Lower leg skin (tissue), 4 donors: ENCODE results near the gene PPP1R12B. TPM values are rescaled to one million over a fixed set of nuclear protein-coding genes. Genes with fewer than 3 reads are reported as not detected.
"Not testable (repeated sequence)": the region's sequence is repeated elsewhere in the genome, so short reads cannot be mapped to it uniquely, and the experiment has no call there.

ENCODE experiments used
- DNase-seq, 2 donors: peaks; one replicate each; pipeline ENCODE4 v3.0.0-alpha.2; 2019; ENCODE audit warnings: low spot score in 2 of 2
- H3K4me3 ChIP-seq: fragments of 200-600 bp; sonication (generic); 2 replicates; pipeline ENCODE4 v1.5.1; 2017; ENCODE audit warnings: mild to moderate bottlenecking, low read depth; ENCODE audit not compliant: poor library complexity, severe bottlenecking
- POLR2A ChIP-seq, 2 donors: fragments of 450-650 bp; IDR thresholded peaks; one replicate each; pipeline ENCODE4 v1.6.1; 2016 to 2017; ENCODE audit warnings: antibody characterized with exemption in 2 of 2, mild to moderate bottlenecking in 1 of 2, moderate library complexity in 1 of 2
- WGBS, 2 donors: methylation state at CpG; one replicate each; pipeline ENCODE4 v1.1.5; 2018; 5-methylcytosine and 5-hydroxymethylcytosine counted together
- intact Hi-C: fragments of 100-400 bp; cut with DNase I; formaldehyde crosslinking; loops from one replicate; pipeline ENCODE4 v1.15.0; 2023; ENCODE audit warnings: low total_unique reads
- total RNA-seq, 4 donors: library from RNA; depleted of rRNA; stranded (reverse); fragments of >200 nt; gene quantifications; one replicate each; pipeline ENCODE4 v1.1.0, GENCODE V29; 2016
- TF ChIP-seq, protein P1 (sequence below), 3 donors: fragments of 450-650 bp; IDR thresholded peaks; one replicate each; pipeline ENCODE4 v1.5.1; 2016; ENCODE audit warnings: antibody characterized with exemption in 3 of 3, mild to moderate bottlenecking in 3 of 3, moderate library complexity in 2 of 3

PPP1R12B gene
- total RNA-seq, 4 donors from 2014 or later = 14.6 to 50.8 (median 30.6) TPM

DNA sequence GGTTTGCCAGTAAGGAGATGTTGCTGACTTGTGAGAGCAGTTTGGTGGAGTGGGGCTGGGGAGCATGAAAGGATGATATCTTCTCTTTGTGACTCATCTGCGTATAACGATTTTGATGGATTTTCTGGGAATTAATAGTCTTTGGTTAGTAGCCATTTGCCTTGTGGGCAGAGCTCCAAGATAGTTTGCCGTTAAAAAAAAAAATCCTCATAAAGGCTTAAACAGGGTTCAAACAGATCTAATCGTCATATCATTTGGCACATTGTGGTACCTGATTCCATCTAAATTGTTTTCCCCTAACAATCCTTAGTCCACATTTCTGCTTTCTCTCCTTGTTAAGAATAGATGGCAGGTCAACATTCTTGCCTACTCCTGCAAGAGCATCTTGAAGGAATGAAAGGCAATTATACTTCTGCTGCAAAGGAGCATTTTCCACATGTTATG lies 168.0 kb downstream of the PPP1R12B start:
- 45 to 51% methylated on average over 4 of the region's 4 CpGs for WGBS, 2 donors
- no peak overlapping the region for H3K4me3 ChIP-seq
- no peak for DNase-seq
- intact Hi-C loops = no loop called here
- no peak for TF ChIP-seq POLR2A (IDR thresholded peaks at IDR 0.05)
- TF ChIP-seq, protein P1, sequence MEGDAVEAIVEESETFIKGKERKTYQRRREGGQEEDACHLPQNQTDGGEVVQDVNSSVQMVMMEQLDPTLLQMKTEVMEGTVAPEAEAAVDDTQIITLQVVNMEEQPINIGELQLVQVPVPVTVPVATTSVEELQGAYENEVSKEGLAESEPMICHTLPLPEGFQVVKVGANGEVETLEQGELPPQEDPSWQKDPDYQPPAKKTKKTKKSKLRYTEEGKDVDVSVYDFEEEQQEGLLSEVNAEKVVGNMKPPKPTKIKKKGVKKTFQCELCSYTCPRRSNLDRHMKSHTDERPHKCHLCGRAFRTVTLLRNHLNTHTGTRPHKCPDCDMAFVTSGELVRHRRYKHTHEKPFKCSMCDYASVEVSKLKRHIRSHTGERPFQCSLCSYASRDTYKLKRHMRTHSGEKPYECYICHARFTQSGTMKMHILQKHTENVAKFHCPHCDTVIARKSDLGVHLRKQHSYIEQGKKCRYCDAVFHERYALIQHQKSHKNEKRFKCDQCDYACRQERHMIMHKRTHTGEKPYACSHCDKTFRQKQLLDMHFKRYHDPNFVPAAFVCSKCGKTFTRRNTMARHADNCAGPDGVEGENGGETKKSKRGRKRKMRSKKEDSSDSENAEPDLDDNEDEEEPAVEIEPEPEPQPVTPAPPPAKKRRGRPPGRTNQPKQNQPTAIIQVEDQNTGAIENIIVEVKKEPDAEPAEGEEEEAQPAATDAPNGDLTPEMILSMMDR (IDR thresholded peaks at IDR 0.05) = no peak

DNA sequence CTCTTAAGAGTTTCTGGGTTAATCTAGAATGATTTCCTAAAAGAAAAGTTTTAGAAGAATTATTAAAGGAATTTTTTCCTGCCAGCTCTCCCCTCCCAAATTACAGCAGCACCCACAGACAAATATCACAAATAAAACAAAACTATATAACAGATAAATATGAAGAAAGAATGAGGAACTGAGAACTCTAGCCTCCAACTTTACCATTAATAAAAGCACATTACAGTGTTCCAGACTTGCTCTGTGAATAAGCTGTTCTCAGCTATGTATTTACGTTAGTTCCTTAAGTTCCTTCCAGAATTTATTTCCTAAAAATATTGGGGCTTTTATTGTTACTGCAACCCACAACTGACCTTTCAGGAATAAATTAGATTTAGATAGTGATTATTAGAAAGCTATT lies 168.6 kb downstream of the PPP1R12B start:
- WGBS, 2 donors = 89 to 96% methylated on average over 1 of the region's 1 CpG
- intact Hi-C loops, H3K4me3 ChIP-seq, DNase-seq: not testable (repeated sequence)

DNA sequence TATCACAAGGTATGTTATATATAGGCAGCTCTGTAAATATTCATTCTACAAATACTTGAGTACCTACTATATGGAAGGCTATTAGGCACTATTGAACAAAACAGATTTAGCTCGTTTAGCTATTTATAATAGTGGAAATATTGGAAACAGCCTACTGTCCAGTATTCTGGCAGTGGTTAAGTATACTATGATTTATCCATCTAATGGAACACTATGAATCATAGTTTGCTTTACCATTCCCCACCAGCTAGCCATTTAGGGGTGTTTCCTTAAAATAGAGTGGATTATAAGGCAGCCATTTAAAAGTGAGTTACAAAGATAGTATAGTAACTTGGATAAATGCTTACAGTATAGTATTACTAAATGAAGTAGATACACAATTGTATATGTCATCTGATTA lies 169.7 kb downstream of the PPP1R12B start:
- H3K4me3 ChIP-seq, intact Hi-C loops, DNase-seq: not testable (repeated sequence)
- 73 to 81% methylated on average over 1 of the region's 1 CpG for WGBS, 2 donors

DNA sequence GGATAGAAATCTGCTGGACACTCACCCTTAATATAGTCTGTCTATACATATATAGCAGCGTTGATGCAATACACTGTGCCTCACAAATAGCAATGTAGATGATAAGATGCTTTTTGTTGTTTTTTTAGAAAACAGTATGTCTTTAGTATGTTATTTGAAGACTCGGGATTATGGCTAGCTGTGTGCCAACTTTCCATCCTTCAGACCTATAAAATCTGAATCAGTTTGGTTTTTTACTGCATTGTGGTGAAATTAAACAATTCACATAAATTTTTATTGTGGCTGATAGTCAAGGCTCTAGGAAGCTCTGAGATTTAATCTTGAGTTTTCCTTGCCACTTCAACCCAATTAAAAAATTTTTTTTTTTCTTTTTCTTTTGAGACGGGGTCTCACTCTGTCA lies 170.4 kb downstream of the PPP1R12B start:
- intact Hi-C loops, DNase-seq, H3K4me3 ChIP-seq: not testable (repeated sequence)
- WGBS, 2 donors = 85 to 88% methylated on average over 3 of the region's 3 CpGs

DNA sequence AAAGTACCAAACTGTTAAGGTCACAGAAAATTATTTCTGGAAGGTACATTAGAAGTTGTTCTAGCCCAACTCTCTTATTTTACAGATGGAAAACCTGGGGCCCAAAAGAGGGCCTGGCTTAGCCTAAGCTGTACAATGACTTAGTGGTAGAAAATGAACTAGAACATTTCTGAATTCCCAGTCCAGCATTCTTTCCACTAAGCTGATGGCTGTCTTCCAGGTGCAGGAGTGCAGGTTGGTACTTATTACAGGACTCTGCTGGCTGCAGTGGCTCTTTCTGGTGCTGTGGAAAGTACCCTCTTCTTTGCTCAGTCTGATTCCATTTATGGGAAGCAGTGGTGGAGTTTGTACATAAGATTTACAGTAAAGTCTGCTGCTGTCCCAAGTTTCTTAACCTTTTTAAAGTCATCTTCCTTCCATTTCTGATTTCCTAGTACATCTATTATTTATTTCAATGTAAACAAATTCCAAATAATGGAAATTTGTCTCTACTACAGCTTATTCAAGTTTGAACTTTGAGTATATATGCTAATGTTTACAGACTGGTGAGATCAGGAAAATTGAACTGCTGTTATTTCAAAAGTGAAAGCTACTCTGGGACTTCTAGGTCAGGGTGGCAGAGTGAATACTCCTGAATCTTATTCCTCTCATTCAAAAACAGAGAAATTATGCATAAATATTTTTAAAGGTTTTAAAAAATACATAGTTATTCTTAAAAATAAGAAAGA lies 171.8 kb downstream of the PPP1R12B start:
- DNase-seq, intact Hi-C loops, H3K4me3 ChIP-seq: not testable (repeated sequence)

DNA sequence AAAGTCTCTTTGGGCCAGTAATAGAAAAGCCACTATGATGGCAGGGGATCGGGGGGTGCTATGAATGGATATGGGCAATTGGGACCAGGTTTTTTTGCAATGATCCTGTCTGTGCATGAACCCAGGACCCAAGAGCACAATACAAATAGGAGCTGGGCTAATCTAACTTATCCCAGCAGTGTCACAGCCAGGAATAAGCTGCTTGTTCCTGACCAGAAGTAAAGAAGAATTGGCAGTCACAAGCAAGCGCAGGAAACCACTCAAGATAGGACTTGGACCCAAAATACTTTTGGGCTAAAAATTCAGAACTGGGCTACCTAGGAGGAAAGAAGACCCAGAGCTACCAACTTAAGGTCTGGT lies 172.3 kb downstream of the PPP1R12B start:
- intact Hi-C loops, DNase-seq, H3K4me3 ChIP-seq: not testable (repeated sequence)
- 93% methylated on average over 2 of the region's 2 CpGs for WGBS, 2 donors

DNA sequence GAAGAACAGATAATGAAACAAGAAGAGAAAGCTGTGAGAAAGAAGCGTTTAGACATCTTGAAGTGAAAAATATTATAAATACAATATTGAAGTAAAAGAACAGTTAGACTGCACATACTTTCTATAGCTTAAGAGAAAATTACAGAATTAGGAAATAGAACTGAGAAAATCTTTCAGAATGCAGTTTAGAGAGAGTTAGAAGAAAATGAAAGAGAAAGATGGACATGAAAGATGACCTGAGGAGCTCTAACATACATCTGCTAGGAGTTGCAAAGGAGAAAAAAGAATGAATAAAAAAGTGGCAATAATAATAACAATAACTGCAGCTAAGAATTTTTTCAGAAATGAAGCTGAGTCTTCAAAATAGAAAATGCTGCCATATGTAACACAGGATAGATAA lies 173.0 kb downstream of the PPP1R12B start:
- H3K4me3 ChIP-seq, intact Hi-C loops, DNase-seq: not testable (repeated sequence)
- WGBS, 2 donors = 97 to 98% methylated on average over 1 of the region's 1 CpG

DNA sequence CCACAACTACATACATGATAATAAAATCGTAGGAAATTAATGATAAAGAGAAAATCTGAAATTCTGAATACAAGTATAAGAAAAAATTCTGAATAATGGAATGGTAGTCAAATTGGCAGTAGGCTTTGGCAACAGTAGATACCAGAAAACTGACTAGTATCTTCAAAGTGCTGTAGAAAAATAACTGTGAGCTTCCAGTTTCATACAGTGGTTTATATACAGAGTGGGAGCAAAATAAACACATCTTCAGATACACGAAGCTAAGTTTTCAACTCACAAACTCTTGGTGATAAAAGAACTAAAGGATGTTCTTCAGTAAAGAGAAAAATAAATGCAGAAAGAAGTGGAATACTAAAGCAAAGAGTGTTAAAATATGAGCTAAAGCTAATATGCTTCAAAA lies 173.4 kb downstream of the PPP1R12B start:
- intact Hi-C loops = no loop called here
- no peak for DNase-seq
- 92 to 95% methylated on average over 2 of the region's 2 CpGs for whole genome bisulfite sequencing, 2 donors
- TF ChIP-seq POLR2A (IDR thresholded peaks at IDR 0.05) = no peak
- TF ChIP-seq, protein P1 (IDR thresholded peaks at IDR 0.05) = no peak
- no peak overlapping the region for H3K4me3 ChIP-seq

DNA sequence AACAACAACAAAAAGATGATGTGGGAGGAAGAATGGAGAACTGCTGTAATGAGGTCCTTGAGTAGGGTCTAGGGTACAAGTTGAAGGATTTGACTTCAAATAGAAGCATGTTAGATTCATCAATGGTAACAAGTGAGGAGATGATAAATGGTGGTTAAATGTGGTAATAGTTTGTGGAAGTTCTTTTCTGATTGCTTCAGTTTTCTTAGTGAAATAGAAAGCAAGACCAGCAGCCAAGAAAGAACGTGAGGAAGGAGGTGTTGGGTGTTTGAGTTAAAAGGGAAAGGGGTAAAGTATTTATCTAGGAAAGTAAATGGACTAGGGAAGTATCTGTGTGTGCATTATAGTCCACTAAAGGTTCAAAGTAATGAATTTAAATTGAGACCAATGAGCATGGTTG lies 177.6 kb downstream of the PPP1R12B start:
- intact Hi-C loops, DNase-seq, H3K4me3 ChIP-seq: not testable (repeated sequence)
- WGBS, 2 donors = 56 to 67% methylated on average over 1 of the region's 1 CpG

DNA sequence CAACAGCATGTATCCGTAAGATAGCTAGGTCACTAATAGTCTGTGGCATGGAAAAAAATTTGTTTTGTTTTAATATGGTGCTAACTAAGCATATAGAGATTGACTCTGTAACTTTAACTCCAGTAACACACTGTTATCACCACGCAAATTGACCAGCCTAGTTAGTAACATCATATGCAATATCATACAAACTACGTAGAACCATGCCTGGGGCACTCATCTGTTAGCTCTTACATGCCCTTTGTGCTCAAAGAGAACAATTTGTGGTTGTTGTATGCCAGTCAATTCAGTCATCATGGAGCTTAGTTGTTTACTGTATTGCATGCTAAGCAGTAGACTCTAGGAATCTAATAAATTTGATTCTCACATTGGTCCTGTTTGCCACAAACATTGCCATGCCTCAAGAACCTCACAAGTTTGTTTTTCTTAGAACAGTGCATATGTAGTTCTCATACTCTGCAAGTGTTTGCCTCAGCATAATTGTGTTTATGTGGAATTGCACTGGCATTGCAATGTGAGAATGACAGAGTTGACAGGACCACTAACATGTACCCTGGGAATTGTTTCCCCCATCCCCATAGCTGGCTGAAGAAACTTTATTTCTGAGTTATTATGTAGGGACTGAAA lies 179.7 kb downstream of the PPP1R12B start:
- DNase-seq, H3K4me3 ChIP-seq, intact Hi-C loops: not testable (repeated sequence)
- 74 to 81% methylated on average over 3 of the region's 3 CpGs for WGBS, 2 donors

DNA sequence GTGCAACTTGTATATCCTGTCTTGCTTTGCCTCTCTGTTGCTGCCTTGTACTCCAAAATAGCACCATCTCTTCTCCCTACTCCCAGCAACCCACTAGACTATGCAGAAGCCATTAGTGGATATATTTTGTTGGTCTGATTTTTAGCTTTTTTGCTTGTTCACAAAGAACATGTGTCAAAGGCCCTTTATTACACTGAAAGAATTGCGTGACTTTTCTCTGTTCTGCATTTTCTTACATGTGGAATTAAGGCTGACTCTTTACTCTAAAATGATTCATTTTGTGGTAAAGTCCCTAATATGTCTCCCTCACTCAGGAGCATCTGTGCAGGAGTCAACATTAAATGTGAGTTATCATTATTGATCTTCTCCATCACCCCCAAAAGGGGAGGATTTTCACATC lies 182.2 kb downstream of the PPP1R12B start:
- intact Hi-C loops = not testable (repeated sequence)
- WGBS, 2 donors = 75 to 86% methylated on average over 1 of the region's 1 CpG

More for the DNA sequence above, 182.2 kb downstream of the PPP1R12B start:
- not testable (repeated sequence) for H3K4me3 ChIP-seq, DNase-seq
